ENCODE results near the gene DCUN1D2. TPM values are rescaled to one million over a fixed set of nuclear protein-coding genes. Genes with fewer than 3 reads are reported as not detected.

DCUN1D2 gene
- total and polyA plus RNA-seq, 8 donors, result 7.3 to 43.0 (median 21.7) TPM

DNA sequence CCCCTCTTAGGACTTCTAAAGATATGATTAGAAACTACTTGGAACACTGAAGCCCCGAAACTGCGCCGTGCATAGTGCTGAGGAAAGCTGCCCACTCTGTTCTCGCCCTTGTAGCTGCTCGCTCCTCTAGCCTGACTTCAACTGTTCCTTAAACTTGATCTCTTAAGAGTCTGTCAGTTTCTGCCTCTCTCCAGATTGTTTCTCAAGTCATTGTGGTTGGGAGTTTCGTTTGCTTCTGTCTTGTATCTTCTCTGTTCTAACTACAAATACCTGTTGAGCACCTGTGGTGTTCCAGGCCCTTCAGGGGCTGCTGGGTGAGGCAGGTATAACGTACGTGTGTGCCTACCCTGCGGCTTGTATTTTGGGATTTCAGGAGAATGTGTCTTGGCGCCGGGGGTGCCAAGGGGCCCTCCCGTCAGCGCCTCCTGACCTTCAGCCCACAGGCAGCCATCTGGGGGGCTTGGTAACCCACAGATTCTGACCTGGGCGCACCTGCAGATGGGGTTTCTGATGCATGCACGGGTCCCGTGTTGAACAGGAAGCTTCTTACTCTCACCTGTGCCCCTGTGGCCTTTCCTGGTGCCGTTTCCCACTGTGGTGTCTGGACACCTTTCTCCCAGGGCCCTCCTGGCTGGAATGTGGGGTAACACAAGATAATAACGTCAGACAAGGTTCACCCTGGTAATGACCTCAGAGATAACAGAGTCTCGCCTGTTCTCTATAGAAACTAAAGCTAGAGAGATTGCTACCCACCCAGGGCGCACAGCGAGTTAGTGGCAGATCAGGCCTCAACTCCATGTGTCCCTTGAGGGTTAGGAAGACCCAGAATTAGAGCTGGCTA is 17.2 kb upstream of the DCUN1D2 start:
- no peaks in the 10 kb centered on the region for H3K27me3 ChIP-seq
- H3K36me3 ChIP-seq, result peaks cover 35 to 91% (median 83%) of the 10 kb centered on the region in 4 donors
- no peaks in the 10 kb centered on the region for H3K9me3 ChIP-seq
- H3K4me1 ChIP-seq, result no peaks in the 10 kb centered on the region
- TF ChIP-seq EP300 (IDR thresholded peaks at IDR 0.05) (no peak), POLR2A (IDR thresholded peaks at IDR 0.05) (no peak), CTCF (IDR thresholded peaks at IDR 0.05) (no peak), POLR2AphosphoS5 (IDR thresholded peaks at IDR 0.05) (no peak)
- H3K27ac ChIP-seq, result no peak overlapping the region
- no peak overlapping the region for H3K4me3 ChIP-seq
- intact Hi-C loops (cut with DNase I; ENCODE audit: low total_unique reads), result no loop called here
- no peak for DNase-seq
- WGBS, 5 donors, result 79 to 88% (median 86%) methylated on average over 21 of the region's 21 CpGs

GRCh38 chr13:113506871-113507388 is 16.4 kb upstream of the DCUN1D2 start:
- no peaks in the 10 kb centered on the region for H3K9me3 ChIP-seq
- no peak overlapping the region for H3K4me3 ChIP-seq
- H3K27ac ChIP-seq, result no peak overlapping the region
- TF ChIP-seq POLR2A (IDR thresholded peaks at IDR 0.05), result no peak
- TF ChIP-seq EP300 (IDR thresholded peaks at IDR 0.05), result no peak
- no peak for TF ChIP-seq POLR2AphosphoS5 (IDR thresholded peaks at IDR 0.05)
- TF ChIP-seq CTCF (IDR thresholded peaks at IDR 0.05), result no peak
- DNase-seq, result no peak
- intact Hi-C loops (cut with DNase I; ENCODE audit: low total_unique reads), result no loop called here
- H3K27me3 ChIP-seq, result no peaks in the 10 kb centered on the region
- H3K4me1 ChIP-seq, result no peaks in the 10 kb centered on the region
- WGBS, 5 donors, result 82 to 91% (median 86%) methylated on average over 21 of the region's 21 CpGs
- peaks cover 42 to 91% (median 87%) of the 10 kb centered on the region in 4 donors for H3K36me3 ChIP-seq

GRCh38 chr13:113506025-113506685 is 15.6 kb upstream of the DCUN1D2 start:
- Histone ChIP-seq H3K4me3 (no peak overlapping the region), H3K4me1 (no peaks in the 10 kb centered on the region), H3K27ac (no peak overlapping the region), H3K27me3 (no peaks in the 10 kb centered on the region), H3K9me3 (no peaks in the 10 kb centered on the region), H3K36me3 (peaks cover 43 to 91% (median 87%) of the 10 kb centered on the region in 4 donors)
- no peak for TF ChIP-seq CTCF (IDR thresholded peaks at IDR 0.05)
- no peak for TF ChIP-seq POLR2A (IDR thresholded peaks at IDR 0.05)
- TF ChIP-seq POLR2AphosphoS5 (IDR thresholded peaks at IDR 0.05), result no peak
- no peak for TF ChIP-seq EP300 (IDR thresholded peaks at IDR 0.05)
- intact Hi-C loops (cut with DNase I; ENCODE audit: low total_unique reads), result no loop called here
- WGBS, 5 donors, result 59 to 70% (median 66%) methylated on average over 15 to 16 of the region's 16 CpGs
- DNase-seq, result no peak

DNA sequence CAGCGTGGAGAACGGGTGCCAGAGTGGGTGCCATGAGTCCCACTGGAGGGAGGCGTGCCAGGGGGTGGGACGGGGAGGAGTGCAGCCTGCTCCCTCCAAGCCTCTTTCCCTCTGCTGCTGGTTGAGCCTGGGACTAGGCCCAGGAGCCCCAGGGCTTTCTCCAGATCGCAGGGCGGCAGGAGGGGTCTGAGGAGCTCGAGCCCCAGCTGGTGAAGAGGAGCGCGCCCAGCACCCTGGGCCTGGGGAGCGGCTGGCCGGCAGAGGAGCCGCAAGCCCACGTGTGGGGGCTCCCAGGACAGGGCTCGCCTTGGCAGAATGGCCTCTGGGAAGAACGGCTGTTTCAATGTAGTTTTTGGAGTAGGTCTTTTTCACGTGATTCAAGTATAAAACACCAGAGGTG is 12.2 kb upstream of the DCUN1D2 start:
- intact Hi-C loops (cut with DNase I; ENCODE audit: low total_unique reads), result no loop called here
- Histone ChIP-seq H3K4me3 (no peak overlapping the region), H3K27me3 (no peaks in the 10 kb centered on the region), H3K4me1 (peaks cover 0 to 7% (median 3%) of the 10 kb centered on the region in 4 donors), H3K9me3 (no peaks in the 10 kb centered on the region), H3K36me3 (peaks cover 58 to 98% (median 93%) of the 10 kb centered on the region in 4 donors), H3K27ac (no peak overlapping the region)
- 88 to 91% (median 91%) methylated on average over 12 to 16 of the region's 16 CpGs for WGBS, 5 donors
- no peak for TF ChIP-seq EP300 (IDR thresholded peaks at IDR 0.05)
- TF ChIP-seq POLR2A (IDR thresholded peaks at IDR 0.05), result no peak
- TF ChIP-seq POLR2AphosphoS5 (IDR thresholded peaks at IDR 0.05), result no peak
- DNase-seq, result no peak
